ENCODE measurements around the gene PDE9A. TPM values are rescaled to one million over a fixed set of nuclear protein-coding genes. Genes with fewer than 3 reads are reported as not detected.

PDE9A gene
- total and polyA plus RNA-seq, 2 donors (not counting 3 experiments of a cell fraction or from before 2014, with no cell fraction given): 0.28 to 2.2 TPM

DNA sequence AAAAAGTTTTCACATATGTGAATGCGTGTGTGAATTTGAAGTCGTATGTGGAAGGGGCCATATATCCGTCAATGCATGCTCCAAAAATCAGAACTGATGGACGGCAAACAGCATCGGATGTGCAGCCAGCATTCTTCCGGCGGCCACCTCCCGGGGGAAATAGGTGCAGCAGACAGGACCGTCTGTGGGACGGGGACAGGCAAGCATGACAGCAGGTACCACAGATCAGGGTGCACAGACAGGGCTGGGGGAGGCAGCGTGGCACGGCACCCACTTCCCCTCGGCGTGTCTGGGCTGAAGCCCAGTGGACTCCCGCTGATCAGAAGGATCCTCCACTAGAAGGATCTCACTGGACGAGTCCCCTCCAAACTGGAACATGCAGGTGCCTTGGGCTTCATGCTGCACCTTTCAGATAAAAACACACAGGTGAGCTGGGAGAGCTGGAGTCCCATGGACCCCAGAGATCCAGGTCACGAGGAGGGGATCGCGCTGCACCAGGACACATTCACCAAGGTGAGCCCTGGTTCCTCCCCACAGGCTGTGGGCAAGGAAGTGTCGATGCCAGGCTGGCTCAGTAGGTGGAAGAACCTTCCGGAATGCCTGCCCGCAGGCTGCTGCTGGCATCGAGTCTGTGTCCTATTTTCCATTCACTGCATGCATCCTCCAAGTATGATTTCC lies 25.3 kb downstream of the PDE9A start:
- H3K9ac ChIP-seq (replicated peaks; ENCODE audit: extremely low read depth, insufficient read depth, low read length): no peak overlapping the region
- intact Hi-C loops (cut with micrococcal nuclease) (no loop called here), dilution Hi-C loops (cut with MboI; ENCODE audit: extremely low pct_ligation_motif_present, low sequenced_read_pairs) (no loop called here)
- no peak for TF ChIP-seq MYC (IDR thresholded peaks at IDR 0.05; ENCODE audit: low read depth, low read length)
- TF ChIP-seq, protein P1, sequence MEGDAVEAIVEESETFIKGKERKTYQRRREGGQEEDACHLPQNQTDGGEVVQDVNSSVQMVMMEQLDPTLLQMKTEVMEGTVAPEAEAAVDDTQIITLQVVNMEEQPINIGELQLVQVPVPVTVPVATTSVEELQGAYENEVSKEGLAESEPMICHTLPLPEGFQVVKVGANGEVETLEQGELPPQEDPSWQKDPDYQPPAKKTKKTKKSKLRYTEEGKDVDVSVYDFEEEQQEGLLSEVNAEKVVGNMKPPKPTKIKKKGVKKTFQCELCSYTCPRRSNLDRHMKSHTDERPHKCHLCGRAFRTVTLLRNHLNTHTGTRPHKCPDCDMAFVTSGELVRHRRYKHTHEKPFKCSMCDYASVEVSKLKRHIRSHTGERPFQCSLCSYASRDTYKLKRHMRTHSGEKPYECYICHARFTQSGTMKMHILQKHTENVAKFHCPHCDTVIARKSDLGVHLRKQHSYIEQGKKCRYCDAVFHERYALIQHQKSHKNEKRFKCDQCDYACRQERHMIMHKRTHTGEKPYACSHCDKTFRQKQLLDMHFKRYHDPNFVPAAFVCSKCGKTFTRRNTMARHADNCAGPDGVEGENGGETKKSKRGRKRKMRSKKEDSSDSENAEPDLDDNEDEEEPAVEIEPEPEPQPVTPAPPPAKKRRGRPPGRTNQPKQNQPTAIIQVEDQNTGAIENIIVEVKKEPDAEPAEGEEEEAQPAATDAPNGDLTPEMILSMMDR (IDR thresholded peaks at IDR 0.05; ENCODE audit: extremely low read depth in 1 of 2, insufficient read depth in 1 of 2, low read depth in 1 of 2, low read length in 2 of 2): no peak
- TF ChIP-seq JUN (IDR thresholded peaks at IDR 0.05; ENCODE audit: borderline replicate concordance, insufficient read depth, insufficient read length, low read depth): no peak
- no peak for TF ChIP-seq FOS (IDR thresholded peaks at IDR 0.05; ENCODE audit: borderline replicate concordance, insufficient read depth, low read length)
- no peak for TF ChIP-seq POLR2AphosphoS5 (IDR thresholded peaks at IDR 0.05; ENCODE audit: insufficient read depth, low read depth, low read length)
- no peak for TF ChIP-seq POLR2A (IDR thresholded peaks at IDR 0.05; ENCODE audit: low read depth, low read length)
- TF ChIP-seq GATA2 (IDR thresholded peaks at IDR 0.05; ENCODE audit: insufficient read depth, insufficient read length, low read depth, low read length): no peak
- TF ChIP-seq, protein P2, sequence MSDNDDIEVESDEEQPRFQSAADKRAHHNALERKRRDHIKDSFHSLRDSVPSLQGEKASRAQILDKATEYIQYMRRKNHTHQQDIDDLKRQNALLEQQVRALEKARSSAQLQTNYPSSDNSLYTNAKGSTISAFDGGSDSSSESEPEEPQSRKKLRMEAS (IDR thresholded peaks at IDR 0.05; ENCODE audit: insufficient read depth, insufficient read length): no peak
- TF ChIP-seq EZH2 (IDR thresholded peaks at IDR 0.05; ENCODE audit: borderline replicate concordance, low read depth, low read length, severe bottlenecking): no peak
- no peak overlapping the region for H2AFZ ChIP-seq (ENCODE audit: low read depth, low read length)
- no peak overlapping the region for H3K4me3 ChIP-seq (replicated peaks in 1 of 3; ENCODE audit: insufficient read depth in 1 of 3, low read depth in 1 of 3, low read length in 3 of 3)
- no peak for FAIRE-seq
- H4K20me1 ChIP-seq (replicated peaks; ENCODE audit: control insufficient read depth, extremely low read depth, insufficient read depth, low read length): no peaks in the 10 kb centered on the region
- peaks cover 0 to 9% of the 10 kb centered on the region in 2 experiments for H3K27me3 ChIP-seq (ENCODE audit: control insufficient read depth in 2 of 2, insufficient read depth in 2 of 2, low read length in 2 of 2)
- H3K27ac ChIP-seq (ENCODE audit: insufficient read depth, low read depth, low read length): no peak overlapping the region
- CTCF ChIA-PET: interaction anchor here (1.2 kb wide), 1 partner anchor 25 kb away, joined by 3 read pairs; no protein-coding TSS in a partner anchor
- no peaks in the 10 kb centered on the region for H3K9me1 ChIP-seq (replicated peaks; ENCODE audit: control insufficient read depth, extremely low read depth, insufficient read depth, low read length)
- H3K36me3 ChIP-seq (ENCODE audit: control insufficient read depth in 2 of 2, extremely low read depth in 1 of 2, insufficient read depth in 2 of 2, low read length in 2 of 2): no peaks in the 10 kb centered on the region
- H3K79me2 ChIP-seq (ENCODE audit: control insufficient read depth, insufficient read depth, low read length): no peaks in the 10 kb centered on the region
- BruUV-seq (replicated peaks): no TSS peak
- POLR2A ChIA-PET: no interaction called here
- H3K9me3 ChIP-seq (replicated peaks; ENCODE audit: control insufficient read depth, insufficient read depth, low read length): no peaks in the 10 kb centered on the region
- H3K4me1 ChIP-seq (ENCODE audit: control insufficient read depth, extremely low read depth, insufficient read depth, low read length): peaks cover 10% of the 10 kb centered on the region
- DNase-seq (ENCODE audit: low read depth, low spot score): no peak
- no peak overlapping the region for H3K4me2 ChIP-seq (ENCODE audit: insufficient read depth, low read length)
